Neural cell (in vitro differentiated cells): ENCODE data around the gene SLC26A3. TPM values are rescaled to one million over a fixed set of nuclear protein-coding genes. Genes with fewer than 3 reads are reported as not detected.

Experiments used
- H2AFZ ChIP-seq: fragments of 200-600, 300-800 bp; sonication (generic), shearing (Covaris generic); 2 replicates; pipeline ENCODE4 v1.6.0; 2014; ENCODE audit warnings: low read depth, mild to moderate bottlenecking, antibody characterized with exemption, low read length, moderate library complexity
- H3F3A ChIP-seq: fragments of 200-600 bp; shearing (Covaris generic); 2 replicates; pipeline ENCODE4 v1.6.1; 2016; ENCODE audit warnings: mild to moderate bottlenecking, moderate library complexity, mixed read lengths, antibody characterized with exemption, low read length; ENCODE audit not compliant: insufficient read depth, poor library complexity, severe bottlenecking
- H3K27ac ChIP-seq: fragments of 200-600, 300-800 bp; sonication (generic), shearing (Covaris generic); 2 replicates; pipeline ENCODE4 v1.5.1; 2014; ENCODE audit warnings: mild to moderate bottlenecking, low read length, moderate library complexity
- H3K27me3 ChIP-seq: fragments of 300-800, 200-600 bp; sonication (generic), shearing (Covaris generic); 2 replicates; pipeline ENCODE4 v1.6.0; 2014; ENCODE audit warnings: mild to moderate bottlenecking, low read depth, low read length, moderate library complexity; ENCODE audit not compliant: insufficient read depth
- H3K36me3 ChIP-seq: fragments of 300-800, 200-600 bp; sonication (generic), shearing (Covaris generic); 2 replicates; pipeline ENCODE4 v1.5.1; 2014; ENCODE audit warnings: mild to moderate bottlenecking, antibody characterized with exemption, low read length, moderate library complexity; ENCODE audit not compliant: insufficient read depth
- H3K4me2 ChIP-seq: fragments of 300-800, 200-600 bp; sonication (generic), shearing (Covaris generic); 2 replicates; pipeline ENCODE4 v1.6.0; 2014; ENCODE audit warnings: mild to moderate bottlenecking, low read length
- H3K4me3 ChIP-seq: fragments of 300-800, 200-600 bp; sonication (generic), shearing (Covaris generic); 2 replicates; pipeline ENCODE4 v1.5.1; 2014; ENCODE audit warnings: mild to moderate bottlenecking, low read length, moderate library complexity
- H3K79me2 ChIP-seq: fragments of 200-600 bp; shearing (Covaris generic); replicated peaks from 2 replicates; pipeline ENCODE4 v1.6.0; 2014; ENCODE audit warnings: mild to moderate bottlenecking, low read length, moderate library complexity; ENCODE audit not compliant: insufficient read depth
- H3K9ac ChIP-seq: fragments of 300-800, 200-600 bp; sonication (generic), shearing (Covaris generic); 2 replicates; pipeline ENCODE4 v1.6.1; 2016; ENCODE audit warnings: mild to moderate bottlenecking, low read length, mixed read lengths
- H3K9me2 ChIP-seq: fragments of 200-600 bp; shearing (Covaris generic); 2 replicates; pipeline ENCODE4 v1.6.1; 2016; ENCODE audit warnings: mild to moderate bottlenecking, low read length, mixed read lengths; ENCODE audit not compliant: insufficient read depth
- H3K9me3 ChIP-seq: fragments of 200-600, 300-800 bp; sonication (generic), shearing (Covaris generic); 2 replicates; pipeline ENCODE4 v1.6.1; 2016; ENCODE audit warnings: mild to moderate bottlenecking, mixed run types, low read length, moderate library complexity, mixed read lengths
- H4K20me1 ChIP-seq: fragments of 200-600 bp; shearing (Covaris generic); 2 replicates; pipeline ENCODE4 v1.6.1; 2016; ENCODE audit warnings: mild to moderate bottlenecking, mixed run types; ENCODE audit not compliant: insufficient read depth
- EP300 ChIP-seq: fragments of 450-650 bp; conservative IDR thresholded peaks from 2 replicates; pipeline ENCODE4 v1.6.1; 2014; ENCODE audit warnings: antibody characterized with exemption, mild to moderate bottlenecking, moderate library complexity; ENCODE audit not compliant: poor library complexity, severe bottlenecking
- EZH2 ChIP-seq: fragments of 200-600, 300-800 bp; shearing (Covaris generic), sonication (generic); IDR thresholded peaks from 2 replicates; pipeline ENCODE4 v1.6.1; 2014; ENCODE audit warnings: antibody characterized with exemption, low read length, borderline replicate concordance, mild to moderate bottlenecking; ENCODE audit not compliant: insufficient read depth, poor library complexity, severe bottlenecking
- MXI1 ChIP-seq: fragments of 450-650 bp; conservative IDR thresholded peaks from 2 replicates; pipeline ENCODE4 v1.6.1; 2014; ENCODE audit warnings: antibody characterized with exemption, mild to moderate bottlenecking; ENCODE audit not compliant: poor library complexity, severe bottlenecking
- POLR2AphosphoS5 ChIP-seq: IDR thresholded peaks from 2 replicates; pipeline ENCODE4 v1.6.1; 2012
- RAD21 ChIP-seq: fragments of 450-650 bp; conservative IDR thresholded peaks from 2 replicates; pipeline ENCODE4 v1.6.1; 2014; ENCODE audit warnings: antibody characterized with exemption, mild to moderate bottlenecking, moderate library complexity
- SMC3 ChIP-seq: fragments of 450-650 bp; conservative IDR thresholded peaks from 2 replicates; pipeline ENCODE4 v1.6.1; 2014; ENCODE audit warnings: antibody characterized with exemption, mild to moderate bottlenecking, moderate library complexity; ENCODE audit not compliant: poor library complexity
- TAF1 ChIP-seq: IDR thresholded peaks from 2 replicates; pipeline ENCODE4 v1.6.1; 2012; ENCODE audit warnings: low read depth
- polyA plus RNA-seq: library from polyadenylated mRNA; depleted of rRNA; stranded (reverse); fragments of >200 nt; gene quantifications from 2 replicates; pipeline ENCODE4 v1.2.3, GENCODE V29; 2014
- TF ChIP-seq, protein P1 (sequence below): IDR thresholded peaks from 2 replicates; pipeline ENCODE4 v1.6.1; 2012; ENCODE audit warnings: borderline replicate concordance
- TF ChIP-seq, protein P2 (sequence below): fragments of 450-650 bp; IDR thresholded peaks from 2 replicates; pipeline ENCODE4 v1.5.1; 2014; ENCODE audit warnings: antibody characterized with exemption, mild to moderate bottlenecking, moderate library complexity; ENCODE audit not compliant: poor library complexity, severe bottlenecking

SLC26A3 gene
- polyA plus RNA-seq, 1 donor from 2014 or later: not detected

DNA sequence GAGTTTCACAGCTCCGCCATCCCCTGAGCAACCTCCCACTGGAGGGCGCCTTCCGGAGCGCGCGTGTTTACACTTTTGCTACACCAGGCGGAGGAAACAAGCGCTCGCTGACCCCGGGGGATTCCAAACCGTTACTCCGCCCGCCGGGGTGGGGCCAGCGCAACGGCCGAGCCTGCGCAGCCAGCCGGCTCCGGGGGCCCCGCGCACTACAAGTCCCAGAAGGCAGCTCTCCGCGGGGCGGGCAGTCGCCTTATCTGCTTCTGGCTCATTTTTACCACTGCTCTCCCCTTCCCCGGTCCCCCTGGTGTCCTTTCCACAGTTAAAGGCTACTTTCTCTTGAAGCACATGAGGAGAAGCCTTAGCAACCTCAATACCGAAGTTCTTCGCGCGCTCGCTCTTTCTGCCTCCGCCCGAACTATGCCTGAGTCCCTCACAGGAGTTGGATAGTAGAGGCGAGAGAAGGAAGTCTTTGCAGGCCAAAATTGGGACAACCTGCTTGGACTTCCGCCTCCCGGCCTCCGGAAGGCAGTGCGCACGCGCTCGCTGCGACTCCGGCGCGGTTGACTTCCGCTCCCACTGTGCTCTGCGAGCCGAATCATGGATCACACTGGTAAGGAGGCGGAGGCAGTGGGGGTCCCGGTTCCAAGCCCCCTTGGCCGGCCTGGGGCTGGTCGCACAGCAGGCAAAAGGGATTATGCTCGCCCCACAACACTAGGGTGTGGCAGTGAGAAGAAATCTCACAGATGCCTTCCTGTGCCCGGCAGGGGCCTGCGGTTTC lies 59.3 kb downstream of the SLC26A3 start, which contains the start of gene CBLL1:
TSS of gene CBLL1 (plus strand) at position 576 of the 778 bp plus-strand sequence. CDS start at position 598, 22 bp downstream.
- Histone ChIP-seq H3F3A (no peaks in the 10 kb centered on the region), H3K27me3 (no peaks in the 10 kb centered on the region), H2AFZ (peak within 1 kb of the TSS; percentile 92), H3K27ac (peak within 1 kb of the TSS; percentile 88), H3K79me2 (peaks cover 44% of the 10 kb centered on the region), H3K9me2 (no peaks in the 10 kb centered on the region), H3K36me3 (no peaks in the 10 kb centered on the region), H3K9ac (peak within 1 kb of the TSS; percentile 89), H3K4me2 (peak within 1 kb of the TSS; percentile 90), H3K9me3 (no peaks in the 10 kb centered on the region), H3K4me3 (peak within 1 kb of the TSS; percentile 84), H4K20me1 (no peaks in the 10 kb centered on the region)
- TF ChIP-seq SMC3: peak; percentile 89
- no peak for TF ChIP-seq EZH2
- peak; percentile 4 for TF ChIP-seq TAF1
- peak; percentile 95 for TF ChIP-seq POLR2AphosphoS5
- peak; percentile 71 for TF ChIP-seq RAD21
- TF ChIP-seq, protein P1, sequence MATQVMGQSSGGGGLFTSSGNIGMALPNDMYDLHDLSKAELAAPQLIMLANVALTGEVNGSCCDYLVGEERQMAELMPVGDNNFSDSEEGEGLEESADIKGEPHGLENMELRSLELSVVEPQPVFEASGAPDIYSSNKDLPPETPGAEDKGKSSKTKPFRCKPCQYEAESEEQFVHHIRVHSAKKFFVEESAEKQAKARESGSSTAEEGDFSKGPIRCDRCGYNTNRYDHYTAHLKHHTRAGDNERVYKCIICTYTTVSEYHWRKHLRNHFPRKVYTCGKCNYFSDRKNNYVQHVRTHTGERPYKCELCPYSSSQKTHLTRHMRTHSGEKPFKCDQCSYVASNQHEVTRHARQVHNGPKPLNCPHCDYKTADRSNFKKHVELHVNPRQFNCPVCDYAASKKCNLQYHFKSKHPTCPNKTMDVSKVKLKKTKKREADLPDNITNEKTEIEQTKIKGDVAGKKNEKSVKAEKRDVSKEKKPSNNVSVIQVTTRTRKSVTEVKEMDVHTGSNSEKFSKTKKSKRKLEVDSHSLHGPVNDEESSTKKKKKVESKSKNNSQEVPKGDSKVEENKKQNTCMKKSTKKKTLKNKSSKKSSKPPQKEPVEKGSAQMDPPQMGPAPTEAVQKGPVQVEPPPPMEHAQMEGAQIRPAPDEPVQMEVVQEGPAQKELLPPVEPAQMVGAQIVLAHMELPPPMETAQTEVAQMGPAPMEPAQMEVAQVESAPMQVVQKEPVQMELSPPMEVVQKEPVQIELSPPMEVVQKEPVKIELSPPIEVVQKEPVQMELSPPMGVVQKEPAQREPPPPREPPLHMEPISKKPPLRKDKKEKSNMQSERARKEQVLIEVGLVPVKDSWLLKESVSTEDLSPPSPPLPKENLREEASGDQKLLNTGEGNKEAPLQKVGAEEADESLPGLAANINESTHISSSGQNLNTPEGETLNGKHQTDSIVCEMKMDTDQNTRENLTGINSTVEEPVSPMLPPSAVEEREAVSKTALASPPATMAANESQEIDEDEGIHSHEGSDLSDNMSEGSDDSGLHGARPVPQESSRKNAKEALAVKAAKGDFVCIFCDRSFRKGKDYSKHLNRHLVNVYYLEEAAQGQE: peak; percentile 64
- TF ChIP-seq, protein P2, sequence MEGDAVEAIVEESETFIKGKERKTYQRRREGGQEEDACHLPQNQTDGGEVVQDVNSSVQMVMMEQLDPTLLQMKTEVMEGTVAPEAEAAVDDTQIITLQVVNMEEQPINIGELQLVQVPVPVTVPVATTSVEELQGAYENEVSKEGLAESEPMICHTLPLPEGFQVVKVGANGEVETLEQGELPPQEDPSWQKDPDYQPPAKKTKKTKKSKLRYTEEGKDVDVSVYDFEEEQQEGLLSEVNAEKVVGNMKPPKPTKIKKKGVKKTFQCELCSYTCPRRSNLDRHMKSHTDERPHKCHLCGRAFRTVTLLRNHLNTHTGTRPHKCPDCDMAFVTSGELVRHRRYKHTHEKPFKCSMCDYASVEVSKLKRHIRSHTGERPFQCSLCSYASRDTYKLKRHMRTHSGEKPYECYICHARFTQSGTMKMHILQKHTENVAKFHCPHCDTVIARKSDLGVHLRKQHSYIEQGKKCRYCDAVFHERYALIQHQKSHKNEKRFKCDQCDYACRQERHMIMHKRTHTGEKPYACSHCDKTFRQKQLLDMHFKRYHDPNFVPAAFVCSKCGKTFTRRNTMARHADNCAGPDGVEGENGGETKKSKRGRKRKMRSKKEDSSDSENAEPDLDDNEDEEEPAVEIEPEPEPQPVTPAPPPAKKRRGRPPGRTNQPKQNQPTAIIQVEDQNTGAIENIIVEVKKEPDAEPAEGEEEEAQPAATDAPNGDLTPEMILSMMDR: peak; percentile 92
- peak; percentile 29 for TF ChIP-seq EP300
- TF ChIP-seq MXI1: peak; percentile 90

GRCh38 chr7:107742678-107743566 lies 60.1 kb downstream of the SLC26A3 start:
- no peaks in the 10 kb centered on the region for H3K36me3 ChIP-seq
- H3K27me3 ChIP-seq: no peaks in the 10 kb centered on the region
- H3F3A ChIP-seq: no peaks in the 10 kb centered on the region
- peak overlapping the region; percentile 82 for H3K4me2 ChIP-seq
- H3K79me2 ChIP-seq: peaks cover 37% of the 10 kb centered on the region
- no peaks in the 10 kb centered on the region for H4K20me1 ChIP-seq
- peak overlapping the region; percentile 88 for H3K27ac ChIP-seq
- peak overlapping the region; percentile 84 for H3K4me3 ChIP-seq
- H3K9ac ChIP-seq: peak overlapping the region; percentile 89
- H2AFZ ChIP-seq: peak overlapping the region; percentile 92
- H3K9me2 ChIP-seq: no peaks in the 10 kb centered on the region
- no peaks in the 10 kb centered on the region for H3K9me3 ChIP-seq
- TF ChIP-seq, protein P2: no peak
- TF ChIP-seq EZH2 (no peak), TAF1 (no peak), EP300 (no peak)
- TF ChIP-seq, protein P1: no peak
